Measurements from ENCODE around the gene BACH2. TPM values are rescaled to one million over a fixed set of nuclear protein-coding genes. Genes with fewer than 3 reads are reported as not detected.

The BACH2 gene
- polyA plus RNA-seq, 1 donor from 2014 or later: 45.5 TPM

GRCh38 chr6:90072501-90072900 is 224.1 kb downstream of the BACH2 start:
- H3K9me2 ChIP-seq (ENCODE audit: insufficient read depth, low read length): no peaks in the 10 kb centered on the region
- H2AFZ ChIP-seq (ENCODE audit: low read depth, low read length): no peak overlapping the region
- peaks cover 5% of the 10 kb centered on the region for H3K79me2 ChIP-seq (replicated peaks; ENCODE audit: insufficient read depth, low read length)
- no peaks in the 10 kb centered on the region for H3K9me3 ChIP-seq (ENCODE audit: low read length)
- H3F3A ChIP-seq (ENCODE audit: insufficient read depth, low read length, poor library complexity, severe bottlenecking): peaks cover 12% of the 10 kb centered on the region
- H3K27ac ChIP-seq (ENCODE audit: low read length): peak overlapping the region; percentile 82
- no peak overlapping the region for H3K9ac ChIP-seq (ENCODE audit: low read length)
- H3K27me3 ChIP-seq (ENCODE audit: insufficient read depth, low read depth, low read length): no peaks in the 10 kb centered on the region
- no peaks in the 10 kb centered on the region for H3K36me3 ChIP-seq (ENCODE audit: insufficient read depth, low read length)
- TF ChIP-seq MXI1 (conservative IDR thresholded peaks at IDR 0.05; ENCODE audit: poor library complexity, severe bottlenecking) (no peak), RAD21 (conservative IDR thresholded peaks at IDR 0.05) (no peak), EP300 (conservative IDR thresholded peaks at IDR 0.05; ENCODE audit: poor library complexity, severe bottlenecking) (no peak)
- no peak overlapping the region for H3K4me3 ChIP-seq (ENCODE audit: low read length)
- no peaks in the 10 kb centered on the region for H4K20me1 ChIP-seq (ENCODE audit: insufficient read depth)
- no peak overlapping the region for H3K4me2 ChIP-seq (ENCODE audit: low read length)

- H3K9ac ChIP-seq (ENCODE audit: low read length): peak overlapping the region; percentile 49
- TF ChIP-seq EZH2 (IDR thresholded peaks at IDR 0.05; ENCODE audit: borderline replicate concordance, insufficient read depth, low read length, poor library complexity, severe bottlenecking) (no peak), POLR2AphosphoS5 (IDR thresholded peaks at IDR 0.05) (peak; percentile 21), SMC3 (conservative IDR thresholded peaks at IDR 0.05; ENCODE audit: poor library complexity) (no peak), TAF1 (IDR thresholded peaks at IDR 0.05; ENCODE audit: low read depth) (no peak), EP300 (conservative IDR thresholded peaks at IDR 0.05; ENCODE audit: poor library complexity, severe bottlenecking) (peak; percentile 34)
- peaks cover 19% of the 10 kb centered on the region for H3K79me2 ChIP-seq (replicated peaks; ENCODE audit: insufficient read depth, low read length)
- H3K4me3 ChIP-seq (ENCODE audit: low read length): peak overlapping the region; percentile 49
- H4K20me1 ChIP-seq (ENCODE audit: insufficient read depth): no peaks in the 10 kb centered on the region
- no peaks in the 10 kb centered on the region for H3F3A ChIP-seq (ENCODE audit: insufficient read depth, low read length, poor library complexity, severe bottlenecking)
- peaks cover 4% of the 10 kb centered on the region for H3K36me3 ChIP-seq (ENCODE audit: insufficient read depth, low read length)
- no peak overlapping the region for H2AFZ ChIP-seq (ENCODE audit: low read depth, low read length)
- H3K9me2 ChIP-seq (ENCODE audit: insufficient read depth, low read length): no peaks in the 10 kb centered on the region
- H3K9me3 ChIP-seq (ENCODE audit: low read length): no peaks in the 10 kb centered on the region
- no peak overlapping the region for H3K4me2 ChIP-seq (ENCODE audit: low read length)
- H3K27ac ChIP-seq (ENCODE audit: low read length): peak overlapping the region; percentile 80
- H3K27me3 ChIP-seq (ENCODE audit: insufficient read depth, low read depth, low read length): no peaks in the 10 kb centered on the region
These were observed 227.7 kb downstream of the BACH2 start for GRCh38 chr6:90068703-90069523.

GRCh38 chr6:90068264-90068663 is 228.4 kb downstream of the BACH2 start:
- H3K9me2 ChIP-seq (ENCODE audit: insufficient read depth, low read length): no peaks in the 10 kb centered on the region
- H3K4me2 ChIP-seq (ENCODE audit: low read length): no peak overlapping the region
- H2AFZ ChIP-seq (ENCODE audit: low read depth, low read length): no peak overlapping the region
- TF ChIP-seq MXI1 (conservative IDR thresholded peaks at IDR 0.05; ENCODE audit: poor library complexity, severe bottlenecking) (no peak), RAD21 (conservative IDR thresholded peaks at IDR 0.05) (no peak), TAF1 (IDR thresholded peaks at IDR 0.05; ENCODE audit: low read depth) (no peak), SMC3 (conservative IDR thresholded peaks at IDR 0.05; ENCODE audit: poor library complexity) (no peak), EZH2 (IDR thresholded peaks at IDR 0.05; ENCODE audit: borderline replicate concordance, insufficient read depth, low read length, poor library complexity, severe bottlenecking) (no peak), REST (IDR thresholded peaks at IDR 0.05; ENCODE audit: borderline replicate concordance) (no peak), CTCF (IDR thresholded peaks at IDR 0.05; ENCODE audit: poor library complexity, severe bottlenecking) (no peak), EP300 (conservative IDR thresholded peaks at IDR 0.05; ENCODE audit: poor library complexity, severe bottlenecking) (no peak), POLR2AphosphoS5 (IDR thresholded peaks at IDR 0.05) (no peak)
- peak overlapping the region; percentile 49 for H3K4me3 ChIP-seq (ENCODE audit: low read length)
- H4K20me1 ChIP-seq (ENCODE audit: insufficient read depth): no peaks in the 10 kb centered on the region
- H3K36me3 ChIP-seq (ENCODE audit: insufficient read depth, low read length): peaks cover 4% of the 10 kb centered on the region
- peaks cover 19% of the 10 kb centered on the region for H3K79me2 ChIP-seq (replicated peaks; ENCODE audit: insufficient read depth, low read length)
- no peaks in the 10 kb centered on the region for H3K27me3 ChIP-seq (ENCODE audit: insufficient read depth, low read depth, low read length)
- H3K27ac ChIP-seq (ENCODE audit: low read length): peak overlapping the region; percentile 80
- no peaks in the 10 kb centered on the region for H3K9me3 ChIP-seq (ENCODE audit: low read length)
- H3F3A ChIP-seq (ENCODE audit: insufficient read depth, low read length, poor library complexity, severe bottlenecking): no peaks in the 10 kb centered on the region
- H3K9ac ChIP-seq (ENCODE audit: low read length): no peak overlapping the region
